ENCODE measurements around the gene MMGT1.

Gene MMGT1

GRCh38 chrX:135981668-135982067, 7.9 kb upstream of the MMGT1 start:
- no peak overlapping the region for H2BK5ac ChIP-seq (ENCODE audit: low read length)
- H4K8ac ChIP-seq (ENCODE audit: low read depth, low read length) = no peak overlapping the region
- H3K56ac ChIP-seq (ENCODE audit: low read length) = no peak overlapping the region
- H3K27me3 ChIP-seq (ENCODE audit: insufficient read depth, low read length, poor library complexity) = no peaks in the 10 kb centered on the region
- DNase-seq = no peak
- no peak overlapping the region for H3K23ac ChIP-seq (ENCODE audit: low read length)
- H3K27ac ChIP-seq (ENCODE audit: low read depth, low read length) = no peak overlapping the region
- no peak overlapping the region for H2AK5ac ChIP-seq (ENCODE audit: low read length)
- H2BK15ac ChIP-seq (replicated peaks; ENCODE audit: low read depth) = no peak overlapping the region
- no peak overlapping the region for H3K18ac ChIP-seq (ENCODE audit: low read length)
- no peaks in the 10 kb centered on the region for H3K4me1 ChIP-seq (ENCODE audit: control insufficient read depth, low read depth, low read length)
- H2BK120ac ChIP-seq (ENCODE audit: low read depth, low read length) = no peak overlapping the region
- H3K79me2 ChIP-seq (ENCODE audit: control insufficient read depth, insufficient read depth, low read length) = peaks cover 4% of the 10 kb centered on the region
- H3K9ac ChIP-seq (ENCODE audit: low read length) = no peak overlapping the region
- H4K5ac ChIP-seq (ENCODE audit: low read length) = no peak overlapping the region
- no peak overlapping the region for H3K4ac ChIP-seq (ENCODE audit: low read depth, low read length)
- H3K79me1 ChIP-seq (ENCODE audit: low read length) = no peaks in the 10 kb centered on the region
- H3K36me3 ChIP-seq (ENCODE audit: control insufficient read depth, insufficient read depth, low read length) = no peaks in the 10 kb centered on the region
- H3K4me2 ChIP-seq (ENCODE audit: low read length) = no peak overlapping the region
- H3K4me3 ChIP-seq (ENCODE audit: low read length) = no peak overlapping the region

DNA sequence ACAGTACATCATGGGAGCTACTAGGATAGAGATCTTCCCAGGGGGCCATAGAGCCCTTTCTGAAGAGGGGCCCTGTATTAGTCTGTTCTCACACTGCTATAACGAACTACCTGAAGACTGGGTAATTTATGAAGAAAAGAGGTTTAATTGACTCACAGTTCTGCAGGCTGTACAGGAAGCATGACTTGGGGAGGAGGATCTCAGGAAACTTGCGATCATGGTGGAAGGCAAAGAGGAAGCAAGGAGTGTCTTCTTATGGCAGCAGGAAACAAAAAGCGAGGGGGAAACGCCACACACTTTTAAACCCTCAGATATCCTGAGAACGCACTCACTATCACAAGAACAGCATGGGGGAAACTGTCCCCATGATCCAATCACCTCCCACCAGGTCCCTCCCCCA, 7.2 kb upstream of the MMGT1 start:
- WGBS (ENCODE audit: extremely low coverage, insufficient coverage, low lambda C conversion rate) = no CpG with 5 or more reads among the region's 5 CpGs

DNA sequence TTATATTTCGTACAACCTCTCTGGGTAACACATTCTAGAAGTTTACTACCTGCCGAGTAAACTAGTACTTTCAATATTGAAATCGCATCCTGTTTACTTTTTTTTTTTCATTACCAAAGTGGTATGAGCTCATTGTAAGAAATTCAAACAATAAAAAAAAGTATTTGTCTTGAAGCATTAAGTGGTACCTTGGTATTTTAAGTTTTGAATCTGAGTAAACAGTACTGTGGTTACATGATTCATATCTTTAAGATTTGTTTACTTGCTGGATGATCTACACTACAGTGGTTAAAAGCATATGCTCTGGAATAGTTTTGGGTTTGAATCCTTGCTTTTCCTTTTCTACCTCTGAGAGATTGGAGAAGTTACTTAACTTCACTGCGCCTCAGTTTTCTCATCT, 3.8 kb upstream of the MMGT1 start:
- H3K4me2 ChIP-seq (ENCODE audit: low read length) = no peak overlapping the region
- H3K4me3 ChIP-seq (ENCODE audit: low read length) = no peak overlapping the region
- H3K79me2 ChIP-seq (ENCODE audit: control insufficient read depth, insufficient read depth, low read length) = peaks cover 7% of the 10 kb centered on the region
- H3K27ac ChIP-seq (ENCODE audit: low read depth, low read length) = no peak overlapping the region
- no peak overlapping the region for H2BK5ac ChIP-seq (ENCODE audit: low read length)
- no peak overlapping the region for H3K4ac ChIP-seq (ENCODE audit: low read depth, low read length)
- H3K18ac ChIP-seq (ENCODE audit: low read length) = no peak overlapping the region
- no peak overlapping the region for H4K8ac ChIP-seq (ENCODE audit: low read depth, low read length)
- no peak overlapping the region for H2BK15ac ChIP-seq (replicated peaks; ENCODE audit: low read depth)
- H3K23ac ChIP-seq (ENCODE audit: low read length) = no peak overlapping the region
- DNase-seq = no peak
- H2AK5ac ChIP-seq (ENCODE audit: low read length) = no peak overlapping the region
- H3K9ac ChIP-seq (ENCODE audit: low read length) = no peak overlapping the region
- H2BK120ac ChIP-seq (ENCODE audit: low read depth, low read length) = no peak overlapping the region
- no CpG with 5 or more reads among the region's 4 CpGs for WGBS (ENCODE audit: extremely low coverage, insufficient coverage, low lambda C conversion rate)
- H3K79me1 ChIP-seq (ENCODE audit: low read length) = no peaks in the 10 kb centered on the region
- no peaks in the 10 kb centered on the region for H3K36me3 ChIP-seq (ENCODE audit: control insufficient read depth, insufficient read depth, low read length)
- H3K56ac ChIP-seq (ENCODE audit: low read length) = no peak overlapping the region
- H4K5ac ChIP-seq (ENCODE audit: low read length) = no peak overlapping the region
- no peaks in the 10 kb centered on the region for H3K27me3 ChIP-seq (ENCODE audit: insufficient read depth, low read length, poor library complexity)
- no peaks in the 10 kb centered on the region for H3K4me1 ChIP-seq (ENCODE audit: control insufficient read depth, low read depth, low read length)

More for the DNA sequence above, 7.2 kb upstream of the MMGT1 start:
- no peak overlapping the region for H3K4me3 ChIP-seq (ENCODE audit: low read length)
- no peaks in the 10 kb centered on the region for H3K27me3 ChIP-seq (ENCODE audit: insufficient read depth, low read length, poor library complexity)
- H3K9ac ChIP-seq (ENCODE audit: low read length) = no peak overlapping the region
- H3K79me2 ChIP-seq (ENCODE audit: control insufficient read depth, insufficient read depth, low read length) = no peaks in the 10 kb centered on the region
- H4K5ac ChIP-seq (ENCODE audit: low read length) = no peak overlapping the region
- no peak overlapping the region for H4K8ac ChIP-seq (ENCODE audit: low read depth, low read length)
- no peak overlapping the region for H3K18ac ChIP-seq (ENCODE audit: low read length)
- no peak overlapping the region for H3K27ac ChIP-seq (ENCODE audit: low read depth, low read length)
- H3K4me1 ChIP-seq (ENCODE audit: control insufficient read depth, low read depth, low read length) = no peaks in the 10 kb centered on the region
- no peak overlapping the region for H2AK5ac ChIP-seq (ENCODE audit: low read length)
- H3K4ac ChIP-seq (ENCODE audit: low read depth, low read length) = no peak overlapping the region
- no peak overlapping the region for H3K4me2 ChIP-seq (ENCODE audit: low read length)
- no peak for DNase-seq
- no peak overlapping the region for H2BK5ac ChIP-seq (ENCODE audit: low read length)
- H2BK15ac ChIP-seq (replicated peaks; ENCODE audit: low read depth) = no peak overlapping the region
- no peaks in the 10 kb centered on the region for H3K36me3 ChIP-seq (ENCODE audit: control insufficient read depth, insufficient read depth, low read length)
- H3K56ac ChIP-seq (ENCODE audit: low read length) = no peak overlapping the region
- no peak overlapping the region for H3K23ac ChIP-seq (ENCODE audit: low read length)
- no peak overlapping the region for H2BK120ac ChIP-seq (ENCODE audit: low read depth, low read length)
- H3K79me1 ChIP-seq (ENCODE audit: low read length) = no peaks in the 10 kb centered on the region

GRCh38 chrX:135975421-135975820, 1.6 kb upstream of the MMGT1 start:
- Histone ChIP-seq H4K5ac (ENCODE audit: low read length) (no peak overlapping the region), H3K27ac (ENCODE audit: low read depth, low read length) (no peak overlapping the region), H3K4me3 (ENCODE audit: low read length) (no peak overlapping the region), H3K4me2 (ENCODE audit: low read length) (no peak overlapping the region), H4K8ac (ENCODE audit: low read depth, low read length) (no peak overlapping the region), H2BK15ac (replicated peaks; ENCODE audit: low read depth) (no peak overlapping the region), H3K4ac (ENCODE audit: low read depth, low read length) (no peak overlapping the region), H3K18ac (ENCODE audit: low read length) (no peak overlapping the region), H2BK5ac (ENCODE audit: low read length) (no peak overlapping the region), H3K79me2 (ENCODE audit: control insufficient read depth, insufficient read depth, low read length) (peaks cover 13% of the 10 kb centered on the region), H3K79me1 (ENCODE audit: low read length) (no peaks in the 10 kb centered on the region), H2AK5ac (ENCODE audit: low read length) (no peak overlapping the region), H3K23ac (ENCODE audit: low read length) (no peak overlapping the region), H3K36me3 (ENCODE audit: control insufficient read depth, insufficient read depth, low read length) (no peaks in the 10 kb centered on the region), H3K9ac (ENCODE audit: low read length) (no peak overlapping the region), H3K27me3 (ENCODE audit: insufficient read depth, low read length, poor library complexity) (no peaks in the 10 kb centered on the region), H3K56ac (ENCODE audit: low read length) (no peak overlapping the region), H2BK120ac (ENCODE audit: low read depth, low read length) (no peak overlapping the region), H3K4me1 (ENCODE audit: control insufficient read depth, low read depth, low read length) (no peaks in the 10 kb centered on the region)
- WGBS (ENCODE audit: extremely low coverage, insufficient coverage, low lambda C conversion rate) = no CpG with 5 or more reads among the region's 1 CpG
- DNase-seq = no peak

DNA sequence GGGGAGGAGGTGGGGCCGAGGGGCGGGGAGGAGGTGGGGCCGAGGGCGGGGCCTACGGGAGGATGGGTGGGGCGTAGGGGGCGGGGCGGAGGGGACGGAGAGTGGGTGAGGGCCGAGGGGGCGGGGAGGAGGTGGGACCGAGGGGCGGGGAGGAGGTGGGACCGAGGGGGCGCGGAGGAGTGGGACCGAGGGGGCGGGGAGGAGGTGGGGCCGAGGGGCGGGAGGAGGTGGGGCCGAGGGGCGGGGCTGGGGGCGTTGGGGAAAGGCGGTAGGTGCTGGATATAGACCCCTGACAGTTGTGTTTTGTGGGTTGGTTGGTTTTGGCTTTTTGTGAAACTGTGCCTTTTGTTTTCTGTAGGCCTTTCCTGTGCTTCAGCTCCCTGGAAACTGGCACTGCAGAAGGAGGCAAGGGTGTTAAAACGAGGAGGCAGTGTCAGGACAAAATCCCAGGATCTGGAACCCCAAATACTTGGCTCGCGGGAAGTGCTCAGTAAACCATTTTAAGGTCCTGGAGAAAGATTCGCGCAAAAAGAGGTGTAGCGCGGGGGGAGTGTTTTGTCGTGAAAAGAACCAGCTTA, 580 bp upstream of the MMGT1 start:
- Histone ChIP-seq H3K27ac (ENCODE audit: low read depth, low read length) (no peak overlapping the region), H3K23ac (ENCODE audit: low read length) (no peak overlapping the region), H3K79me1 (ENCODE audit: low read length) (no peaks in the 10 kb centered on the region), H4K8ac (ENCODE audit: low read depth, low read length) (no peak overlapping the region), H2BK120ac (ENCODE audit: low read depth, low read length) (no peak overlapping the region), H3K79me2 (ENCODE audit: control insufficient read depth, insufficient read depth, low read length) (peaks cover 13% of the 10 kb centered on the region), H2BK15ac (replicated peaks; ENCODE audit: low read depth) (no peak overlapping the region), H3K27me3 (ENCODE audit: insufficient read depth, low read length, poor library complexity) (no peaks in the 10 kb centered on the region), H4K5ac (ENCODE audit: low read length) (no peak overlapping the region), H3K9ac (ENCODE audit: low read length) (no peak overlapping the region), H2AK5ac (ENCODE audit: low read length) (no peak overlapping the region), H3K36me3 (ENCODE audit: control insufficient read depth, insufficient read depth, low read length) (no peaks in the 10 kb centered on the region), H3K4me3 (ENCODE audit: low read length) (no peak overlapping the region), H3K56ac (ENCODE audit: low read length) (no peak overlapping the region), H3K4me1 (ENCODE audit: control insufficient read depth, low read depth, low read length) (no peaks in the 10 kb centered on the region), H3K4me2 (ENCODE audit: low read length) (no peak overlapping the region), H2BK5ac (ENCODE audit: low read length) (no peak overlapping the region), H3K18ac (ENCODE audit: low read length) (no peak overlapping the region), H3K4ac (ENCODE audit: low read depth, low read length) (no peak overlapping the region)
- no CpG with 5 or more reads among the region's 32 CpGs for WGBS (ENCODE audit: extremely low coverage, insufficient coverage, low lambda C conversion rate)
- peak; percentile 70 for DNase-seq

- no peaks in the 10 kb centered on the region for H3K36me3 ChIP-seq (ENCODE audit: control insufficient read depth, insufficient read depth, low read length)
- H2AK5ac ChIP-seq (ENCODE audit: low read length) = no peak overlapping the region
- H4K5ac ChIP-seq (ENCODE audit: low read length) = no peak overlapping the region
- no peaks in the 10 kb centered on the region for H3K27me3 ChIP-seq (ENCODE audit: insufficient read depth, low read length, poor library complexity)
- H3K4me3 ChIP-seq (ENCODE audit: low read length) = peak overlapping the region; percentile 87
- H2BK15ac ChIP-seq (replicated peaks; ENCODE audit: low read depth) = no peak overlapping the region
- no peak overlapping the region for H3K23ac ChIP-seq (ENCODE audit: low read length)
- H3K79me2 ChIP-seq (ENCODE audit: control insufficient read depth, insufficient read depth, low read length) = peaks cover 13% of the 10 kb centered on the region
- no CpG with 5 or more reads among the region's 10 CpGs for WGBS (ENCODE audit: extremely low coverage, insufficient coverage, low lambda C conversion rate)
- no peak overlapping the region for H3K4ac ChIP-seq (ENCODE audit: low read depth, low read length)
- no peaks in the 10 kb centered on the region for H3K4me1 ChIP-seq (ENCODE audit: control insufficient read depth, low read depth, low read length)
- no peak overlapping the region for H2BK120ac ChIP-seq (ENCODE audit: low read depth, low read length)
- no peaks in the 10 kb centered on the region for H3K79me1 ChIP-seq (ENCODE audit: low read length)
- no peak overlapping the region for H3K27ac ChIP-seq (ENCODE audit: low read depth, low read length)
- no peak overlapping the region for H2BK5ac ChIP-seq (ENCODE audit: low read length)
- no peak overlapping the region for H4K8ac ChIP-seq (ENCODE audit: low read depth, low read length)
- H3K4me2 ChIP-seq (ENCODE audit: low read length) = peak overlapping the region; percentile 85
- H3K18ac ChIP-seq (ENCODE audit: low read length) = no peak overlapping the region
- DNase-seq = no peak
- H3K9ac ChIP-seq (ENCODE audit: low read length) = peak overlapping the region; percentile 86
- H3K56ac ChIP-seq (ENCODE audit: low read length) = peak overlapping the region; percentile 92
These were observed 702 bp downstream of the MMGT1 start for GRCh38 chrX:135973025-135973547.

Data from mesendoderm (in vitro differentiated cells).